ENCODE results near the gene RAG2.
"Not testable (repeated sequence)": the region's sequence is repeated elsewhere in the genome, so short reads cannot be mapped to it uniquely, and the experiment has no call there.

The RAG2 gene

GRCh38 chr11:36565031-36565610 is 32.9 kb downstream of the RAG2 start:
- DNase-seq (ENCODE audit: low read depth), result no peak
- H3K4me3 ChIP-seq (ENCODE audit: low read depth, low read length), result no peak overlapping the region

DNA sequence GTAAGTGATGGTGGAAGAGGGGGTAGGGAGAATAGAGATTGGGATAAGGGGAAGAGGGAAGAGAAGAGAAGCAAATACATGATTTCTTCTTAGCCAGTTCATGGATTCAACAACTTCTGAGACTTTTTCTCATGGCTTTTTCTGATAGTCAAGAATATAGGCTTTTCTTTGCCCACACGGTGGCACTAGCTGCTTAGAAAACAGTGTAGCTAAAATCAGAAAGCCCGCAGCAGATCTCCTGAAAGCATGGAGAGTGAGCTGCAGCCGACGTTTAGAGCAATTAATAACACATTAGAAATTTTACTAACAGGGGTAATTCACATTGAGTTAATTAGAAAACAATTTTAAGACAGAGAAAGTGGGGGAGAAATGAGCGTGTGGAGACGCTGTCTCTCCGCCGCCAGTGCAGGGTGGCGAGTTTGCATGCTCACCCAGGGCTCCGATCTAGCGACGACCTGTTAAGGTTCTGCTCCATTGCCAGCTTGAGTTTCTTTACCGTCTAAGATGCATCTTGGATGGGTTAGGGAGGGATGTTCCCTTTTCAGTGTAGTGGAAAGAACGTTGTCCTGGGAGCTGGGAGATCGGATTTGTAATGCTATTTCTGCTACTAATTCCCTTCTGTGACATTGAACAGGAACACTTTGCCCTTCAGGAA is 33.5 kb downstream of the RAG2 start:
- DNase-seq (ENCODE audit: low read depth), result peak; percentile 13

GRCh38 chr11:36558571-36559413 is 39.2 kb downstream of the RAG2 start:
- no peak for DNase-seq (ENCODE audit: low read depth)
- no peak overlapping the region for H3K4me3 ChIP-seq (ENCODE audit: low read depth, low read length)

More for the DNA sequence above, 33.5 kb downstream of the RAG2 start:
- H3K4me3 ChIP-seq (ENCODE audit: low read depth, low read length), result peak overlapping the region; percentile 37

GRCh38 chr11:36557991-36558390 is 40.0 kb downstream of the RAG2 start:
- DNase-seq (ENCODE audit: low read depth), result no peak
- no peak overlapping the region for H3K4me3 ChIP-seq (ENCODE audit: low read depth, low read length)

DNA sequence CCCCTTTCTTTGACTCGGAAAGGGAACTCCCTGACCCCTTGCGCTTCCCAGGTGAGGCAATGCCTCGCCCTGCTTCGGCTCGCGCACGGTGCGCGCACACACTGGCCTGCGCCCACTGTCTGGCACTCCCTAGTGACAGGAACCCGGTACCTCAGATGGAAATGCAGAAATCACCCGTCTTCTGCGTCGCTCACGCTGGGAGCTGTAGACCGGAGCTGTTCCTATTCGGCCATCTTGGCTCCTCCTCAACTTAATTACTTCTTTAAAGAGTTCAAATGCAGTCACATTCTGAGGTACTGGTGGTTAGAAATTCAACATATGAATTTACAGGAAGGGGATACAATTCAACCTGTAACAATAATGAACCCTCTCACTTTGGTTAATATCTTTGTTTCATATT is 40.6 kb downstream of the RAG2 start:
- not testable (repeated sequence) for DNase-seq (ENCODE audit: low read depth); H3K4me3 ChIP-seq (ENCODE audit: low read depth, low read length)

GRCh38 chr11:36550385-36551115 is 47.5 kb downstream of the RAG2 start:
- no peak overlapping the region for H3K4me3 ChIP-seq (ENCODE audit: low read depth, low read length)
- no peak for DNase-seq (ENCODE audit: low read depth)
